Cardiac muscle cell (in vitro differentiated cells and primary cell): ENCODE data around the gene RRH. TPM values are rescaled to one million over a fixed set of nuclear protein-coding genes. Genes with fewer than 3 reads are reported as not detected.
"Not testable (repeated sequence)": the region's sequence is repeated elsewhere in the genome, so short reads cannot be mapped to it uniquely, and the experiment has no call there.

Experiments
- DNase-seq, 2 donors: peaks; one replicate each; pipeline versions ENCODE4 v3.0.0 to v3.0.0-alpha.2; 2010 to 2017; ENCODE audit warnings: low read depth in 1 of 2, low spot score in 1 of 2
- H3K27ac ChIP-seq: fragments of 200-600 bp; sonication (generic); 2 replicates; pipeline ENCODE4 v1.5.1; 2016
- H3K27me3 ChIP-seq: fragments of 200-600 bp; sonication (generic); 2 replicates; pipeline ENCODE4 v1.6.0; 2016; ENCODE audit warnings: control low read depth
- H3K36me3 ChIP-seq: fragments of 200-600 bp; sonication (generic); 2 replicates; pipeline ENCODE4 v1.5.1; 2016; ENCODE audit warnings: control low read depth
- H3K4me1 ChIP-seq: fragments of 200-600 bp; sonication (generic); 2 replicates; pipeline ENCODE4 v1.8.1; 2017; ENCODE audit warnings: low read depth, mild to moderate bottlenecking, mixed run types
- H3K4me3 ChIP-seq: fragments of 200-600 bp; sonication (generic); 2 replicates; pipeline ENCODE4 v1.5.1; 2016; ENCODE audit warnings: mild to moderate bottlenecking
- H3K9me3 ChIP-seq: fragments of 200-600 bp; sonication (generic); 2 replicates; pipeline ENCODE4 v1.5.1; 2017; ENCODE audit warnings: low read depth, mild to moderate bottlenecking, control low read depth
- polyA plus RNA-seq: library from polyadenylated mRNA; unstranded; fragments of >200 nt; fragmentation: Nextera tagmentation; extraction: Ambion mirVana; gene quantifications from 2 replicates; pipeline ENCODE4 v1.2.1, GENCODE V29; 2016
- total RNA-seq: library from RNA; depleted of rRNA; stranded (reverse); fragments of >200 nt; gene quantifications from 2 replicates; pipeline ENCODE4 v1.2.3, GENCODE V29; 2016
- TF ChIP-seq, protein P1 (sequence below): IDR thresholded peaks from 2 replicates; pipeline ENCODE4 v1.5.1; 2012; ENCODE audit warnings: low read depth, mild to moderate bottlenecking, low read length

RRH gene
- total and polyA plus RNA-seq, 2 experiments from 2014 or later, result 0.15 TPM; not detected in 1

DNA sequence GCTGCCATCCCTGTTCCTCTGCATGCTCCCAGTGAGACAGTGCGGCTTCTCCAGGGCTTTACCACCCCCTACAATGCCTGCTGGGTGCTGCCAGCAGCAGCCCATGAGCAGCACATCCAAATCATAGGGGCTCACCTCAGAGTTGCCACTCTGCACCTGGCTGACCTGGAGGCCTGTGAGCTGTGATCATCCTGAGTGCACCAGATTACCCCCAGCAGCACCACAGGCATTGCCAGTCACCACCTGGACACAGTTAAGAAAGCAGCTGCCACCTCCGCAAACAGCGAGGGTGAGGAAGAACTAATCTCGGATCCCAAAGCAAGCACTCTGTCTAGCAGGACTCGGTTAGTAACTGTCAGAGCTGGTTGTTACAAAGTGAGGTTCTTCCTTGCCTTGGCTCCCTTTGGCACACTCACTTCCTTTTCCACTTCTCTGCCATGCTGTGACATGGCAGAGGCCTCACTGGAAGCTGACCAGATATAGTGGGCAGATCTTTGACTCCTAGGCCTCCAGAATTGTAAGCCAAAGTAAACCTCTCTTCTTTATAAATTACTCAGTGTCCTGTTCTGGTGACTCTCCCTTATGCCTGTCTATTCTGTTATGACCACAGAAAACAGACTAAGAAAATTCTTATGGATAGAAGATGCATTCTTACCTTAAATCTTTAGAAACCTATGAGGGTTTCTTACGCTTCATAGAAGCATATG is 45.3 kb downstream of the RRH start:
- TF ChIP-seq, protein P1, sequence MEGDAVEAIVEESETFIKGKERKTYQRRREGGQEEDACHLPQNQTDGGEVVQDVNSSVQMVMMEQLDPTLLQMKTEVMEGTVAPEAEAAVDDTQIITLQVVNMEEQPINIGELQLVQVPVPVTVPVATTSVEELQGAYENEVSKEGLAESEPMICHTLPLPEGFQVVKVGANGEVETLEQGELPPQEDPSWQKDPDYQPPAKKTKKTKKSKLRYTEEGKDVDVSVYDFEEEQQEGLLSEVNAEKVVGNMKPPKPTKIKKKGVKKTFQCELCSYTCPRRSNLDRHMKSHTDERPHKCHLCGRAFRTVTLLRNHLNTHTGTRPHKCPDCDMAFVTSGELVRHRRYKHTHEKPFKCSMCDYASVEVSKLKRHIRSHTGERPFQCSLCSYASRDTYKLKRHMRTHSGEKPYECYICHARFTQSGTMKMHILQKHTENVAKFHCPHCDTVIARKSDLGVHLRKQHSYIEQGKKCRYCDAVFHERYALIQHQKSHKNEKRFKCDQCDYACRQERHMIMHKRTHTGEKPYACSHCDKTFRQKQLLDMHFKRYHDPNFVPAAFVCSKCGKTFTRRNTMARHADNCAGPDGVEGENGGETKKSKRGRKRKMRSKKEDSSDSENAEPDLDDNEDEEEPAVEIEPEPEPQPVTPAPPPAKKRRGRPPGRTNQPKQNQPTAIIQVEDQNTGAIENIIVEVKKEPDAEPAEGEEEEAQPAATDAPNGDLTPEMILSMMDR, result no peak
- Histone ChIP-seq H3K27ac (no peak overlapping the region), H3K4me3 (no peak overlapping the region), H3K27me3 (no peaks in the 10 kb centered on the region), H3K4me1 (peaks cover 11% of the 10 kb centered on the region), H3K36me3 (no peaks in the 10 kb centered on the region), H3K9me3 (no peaks in the 10 kb centered on the region)
- no peak for DNase-seq

DNA sequence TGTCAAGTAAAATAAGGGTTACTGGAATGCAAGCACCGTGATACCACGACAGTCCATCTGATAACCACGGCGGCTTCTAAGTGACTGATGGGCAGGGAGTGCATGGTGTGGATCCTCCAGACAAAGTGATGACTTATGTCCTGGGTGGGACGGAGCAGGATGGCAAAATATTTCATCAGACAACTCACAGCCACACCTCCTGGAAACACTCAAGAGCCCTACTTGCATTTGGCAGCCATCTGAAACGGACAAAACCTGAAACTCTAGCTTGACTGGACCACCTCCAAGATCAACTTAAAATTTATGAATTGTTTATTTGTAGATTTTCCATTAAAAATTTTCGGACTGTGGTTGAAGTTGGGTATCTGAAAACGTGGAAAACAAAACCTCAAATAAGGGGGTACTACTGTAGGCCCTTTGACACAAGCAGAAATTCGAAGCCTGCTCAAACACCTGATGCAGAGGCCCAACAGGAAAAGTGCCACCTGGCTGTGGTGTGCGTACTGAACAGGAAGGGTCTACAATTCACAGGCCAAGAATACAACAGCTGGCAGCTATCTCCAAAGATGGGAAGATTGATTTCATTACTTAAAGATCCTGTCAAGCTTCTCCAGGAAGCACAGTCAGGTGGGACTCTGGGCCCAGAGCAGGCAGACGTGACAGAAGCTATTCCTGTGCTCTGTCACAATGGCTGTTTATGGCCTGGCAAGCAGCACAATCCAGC is 46.2 kb downstream of the RRH start:
- Histone ChIP-seq H3K4me3 (no peak overlapping the region), H3K27me3 (no peaks in the 10 kb centered on the region), H3K36me3 (no peaks in the 10 kb centered on the region), H3K4me1 (peaks cover 11% of the 10 kb centered on the region), H3K27ac (no peak overlapping the region), H3K9me3 (no peaks in the 10 kb centered on the region)
- TF ChIP-seq, protein P1, result no peak
- DNase-seq, result peak in 1 of 2 donors; percentile 10

DNA sequence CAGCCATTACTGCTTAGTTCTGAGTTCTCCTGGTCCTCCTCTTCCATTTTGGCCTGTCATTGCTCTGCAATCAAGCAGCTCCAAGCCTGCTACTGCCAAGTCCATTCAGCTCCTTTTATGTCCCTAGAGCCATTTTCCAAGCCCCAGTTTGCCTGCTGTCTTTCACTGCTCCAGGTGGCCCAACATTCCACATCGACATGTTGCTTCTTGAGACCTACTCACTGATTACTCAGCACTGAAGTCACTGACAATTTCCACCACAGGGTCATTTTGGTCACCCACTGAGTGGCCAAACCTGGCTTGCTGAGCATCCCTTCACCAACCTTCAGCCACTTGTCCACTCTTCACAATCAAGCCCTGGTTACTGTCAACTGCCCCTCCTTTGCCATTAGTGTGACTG is 47.3 kb downstream of the RRH start:
- TF ChIP-seq, protein P1, result no peak
- Histone ChIP-seq H3K4me3 (no peak overlapping the region), H3K36me3 (no peaks in the 10 kb centered on the region), H3K4me1 (peaks cover 11% of the 10 kb centered on the region), H3K27me3 (no peaks in the 10 kb centered on the region), H3K27ac (no peak overlapping the region), H3K9me3 (no peaks in the 10 kb centered on the region)
- no peak for DNase-seq

GRCh38 chr4:109875553-109875952 is 47.8 kb downstream of the RRH start:
- not testable (repeated sequence) for H3K4me3 ChIP-seq, DNase-seq

DNA sequence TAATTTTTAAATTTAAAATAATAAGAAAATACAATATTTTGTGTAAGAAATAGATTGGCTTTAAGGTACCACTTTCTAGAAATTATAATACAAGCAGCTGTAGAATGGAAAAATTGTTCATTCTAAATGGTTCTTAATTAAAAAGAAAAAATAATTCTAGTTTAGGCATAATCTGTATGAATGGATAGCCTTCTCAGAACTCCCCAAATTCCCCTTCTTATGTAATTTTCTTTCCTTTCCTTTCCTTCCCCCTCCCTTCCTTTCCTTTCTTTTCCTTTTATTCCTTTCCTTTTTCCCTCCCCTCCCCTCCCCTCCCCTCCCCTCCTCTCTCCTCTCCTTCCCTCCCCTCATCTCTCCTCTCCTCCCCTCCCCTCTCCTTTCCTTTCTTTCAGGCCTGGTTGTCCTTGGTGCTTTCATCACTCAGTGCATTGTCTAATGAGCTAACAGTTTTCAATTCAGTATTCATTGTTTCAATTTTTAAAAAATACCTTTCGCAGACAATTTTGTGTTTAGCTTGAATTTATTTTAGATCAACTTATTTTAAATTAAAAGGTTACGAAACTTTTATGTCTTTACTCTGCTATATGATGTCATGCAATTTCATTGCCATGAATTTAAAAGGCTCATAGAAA is 49.0 kb downstream of the RRH start:
- TF ChIP-seq, protein P1, result no peak
- Histone ChIP-seq H3K9me3 (no peaks in the 10 kb centered on the region), H3K27ac (no peak overlapping the region), H3K4me1 (peaks cover 11% of the 10 kb centered on the region), H3K36me3 (no peaks in the 10 kb centered on the region), H3K27me3 (no peaks in the 10 kb centered on the region), H3K4me3 (no peak overlapping the region)
- DNase-seq, result no peak

More at GRCh38 chr4:109875553-109875952, 47.8 kb downstream of the RRH start:
- not testable (repeated sequence) for H3K36me3 ChIP-seq, H3K9me3 ChIP-seq, H3K27ac ChIP-seq, H3K27me3 ChIP-seq
- peaks cover 11% of the 10 kb centered on the region for H3K4me1 ChIP-seq

- no peaks in the 10 kb centered on the region for H3K9me3 ChIP-seq
- DNase-seq, result no peak
- no peak overlapping the region for H3K4me3 ChIP-seq
- peaks cover 11% of the 10 kb centered on the region for H3K4me1 ChIP-seq
- no peaks in the 10 kb centered on the region for H3K36me3 ChIP-seq
- H3K27me3 ChIP-seq, result no peaks in the 10 kb centered on the region
- TF ChIP-seq, protein P1, result no peak
- H3K27ac ChIP-seq, result no peak overlapping the region
Observed at GRCh38 chr4:109877400-109877799, 49.6 kb downstream of the RRH start.
